HCT116 (cell line): ENCODE results near the gene SETD1A. TPM values are rescaled to one million over a fixed set of nuclear protein-coding genes. Genes with fewer than 3 reads are reported as not detected.

ENCODE experiments used
- ATAC-seq: fragments of 200-7000 bp; cut with Tn5 transposase; 2 replicates; pipeline ENCODE4 v1.9.1; 2020; ENCODE audit warnings: mild to moderate bottlenecking, moderate library complexity
- BruUV-seq: library from RNA; stranded (reverse); fragments of 400-500 nt; replicated peaks from 2 replicates; lab custom pipeline; 2021; lab: Mats Ljungman, UMichigan
- CTCF ChIA-PET: fragments of 300-600 bp; sonication (Branson Sonifier 250); formaldehyde crosslinking; loops from one replicate; lab custom pipeline; 2021; ENCODE audit warnings: antibody characterized with exemption; lab: Charles Lee
- POLR2A ChIA-PET: fragments of 300-600, 350-600 bp; sonication (Branson Sonifier 250); formaldehyde crosslinking; loops from one replicate; lab custom pipeline; 2021; ENCODE audit warnings: antibody characterized with exemption; lab: Charles Lee
- RAD21 ChIA-PET, 2 experiments: fragments of 300-600 bp; sonication (Branson Sonifier 250); formaldehyde crosslinking; loops; one replicate each; lab custom pipeline; 2023; ENCODE audit warnings: low total read pairs in 2 of 2; ENCODE audit not compliant: uncharacterized antibody in 2 of 2, unreplicated experiment in 2 of 2, low non-redundant PET in 1 of 2; lab: Charles Lee
- DNase-seq: peaks from one replicate; pipeline ENCODE4 v3.0.0-alpha.2; 2010; ENCODE audit warnings: low read depth, low spot score
- H2AFZ ChIP-seq: fragments of 200-600 bp; shearing (Covaris generic), sonication (generic); 2 replicates; pipeline ENCODE4 v1.6.1; 2017; ENCODE audit warnings: low read depth, mixed run types, mixed read lengths, antibody characterized with exemption, low read length; ENCODE audit not compliant: poor library complexity, severe bottlenecking
- H3K27ac ChIP-seq: 2 replicates; pipeline ENCODE4 v1.5.1; 2012; ENCODE audit warnings: low read depth, low read length
- H3K27me3 ChIP-seq: fragments of 200-600 bp; sonication (generic); 2 replicates; pipeline ENCODE4 v1.6.1; 2016; ENCODE audit warnings: mixed run types, low read length, mixed read lengths; ENCODE audit not compliant: insufficient read depth
- H3K36me3 ChIP-seq, 2 experiments: fragments of 200-500 bp in 1 of 2; fragments of 200-600 bp in 1 of 2; sonication (Bioruptor generic) in 1 of 2; sonication (generic) in 1 of 2; 2 replicates each; pipeline versions ENCODE4 v1.5.1 to v1.6.1; 2014 to 2016; ENCODE audit warnings: low read length in 2 of 2, inconsistent platforms in 1 of 2, mixed read lengths in 1 of 2, mixed run types in 1 of 2; ENCODE audit not compliant: insufficient read depth in 2 of 2, control insufficient read depth in 1 of 2
- H3K4me1 ChIP-seq, 2 experiments: fragments of 200-600 bp in 1 of 2; sonication (generic) in 1 of 2; 2 replicates each; pipeline versions ENCODE4 v1.5.1 to v1.6.1; 2012 to 2017; ENCODE audit warnings: low read length in 2 of 2, inconsistent platforms in 1 of 2, mild to moderate bottlenecking in 1 of 2, mixed read lengths in 1 of 2, mixed run types in 1 of 2, moderate library complexity in 1 of 2; ENCODE audit not compliant: insufficient read depth in 2 of 2, control insufficient read depth in 1 of 2
- H3K4me2 ChIP-seq: fragments of 200-600 bp; sonication (generic); 2 replicates; pipeline ENCODE4 v1.6.1; 2017; ENCODE audit warnings: mixed run types, low read length, mixed read lengths
- H3K4me3 ChIP-seq, 2 experiments: fragments of 200-600 bp in 1 of 2; sonication (generic) in 1 of 2; replicated peaks in 1 of 2; 2 replicates each; pipeline ENCODE4 v1.5.1; 2011 to 2016; ENCODE audit warnings: low read length in 2 of 2, control low read depth in 1 of 2, low read depth in 1 of 2, mild to moderate bottlenecking in 1 of 2, mixed read lengths in 1 of 2, mixed run types in 1 of 2
- H3K79me2 ChIP-seq: fragments of 200-600 bp; sonication (generic); 2 replicates; pipeline ENCODE4 v1.6.1; 2017; ENCODE audit warnings: mild to moderate bottlenecking, mixed run types, low read length, moderate library complexity, mixed read lengths; ENCODE audit not compliant: insufficient read depth
- H3K9ac ChIP-seq: fragments of 200-600 bp; sonication (generic); 2 replicates; pipeline ENCODE4 v1.6.1; 2016; ENCODE audit warnings: low read length, mixed read lengths
- H3K9me2 ChIP-seq: fragments of 200-600 bp; sonication (generic), shearing (Covaris generic); 2 replicates; pipeline ENCODE4 v1.6.1; 2017; ENCODE audit warnings: mixed run types, mild to moderate bottlenecking, moderate library complexity; ENCODE audit not compliant: insufficient read depth
- H3K9me3 ChIP-seq, 2 experiments: fragments of 200-500 bp in 1 of 2; fragments of 200-600 bp in 1 of 2; sonication (Bioruptor generic) in 1 of 2; sonication (generic) in 1 of 2; 2 replicates each; pipeline ENCODE4 v1.6.1; 2014 to 2017; ENCODE audit warnings: low read length in 2 of 2, mixed read lengths in 2 of 2, inconsistent platforms in 1 of 2, low read depth in 1 of 2, mild to moderate bottlenecking in 1 of 2, mixed run types in 1 of 2, moderate library complexity in 1 of 2; ENCODE audit not compliant: control insufficient read depth in 1 of 2, insufficient read depth in 1 of 2
- H4K20me1 ChIP-seq: fragments of 200-600 bp; sonication (generic), shearing (Covaris generic); 2 replicates; pipeline ENCODE4 v1.6.1; 2017; ENCODE audit warnings: mixed run types, mild to moderate bottlenecking, moderate library complexity; ENCODE audit not compliant: insufficient read depth
- CEBPB ChIP-seq: IDR thresholded peaks from 2 replicates; pipeline ENCODE4 v1.6.1; 2012; ENCODE audit warnings: low read depth
- EGR1 ChIP-seq: IDR thresholded peaks from 2 replicates; pipeline ENCODE4 v1.6.1; 2012; ENCODE audit warnings: low read depth
- ELF1 ChIP-seq: IDR thresholded peaks from 2 replicates; pipeline ENCODE4 v1.6.1; 2012; ENCODE audit warnings: low read depth, borderline replicate concordance
- FOSL1 ChIP-seq: IDR thresholded peaks from 2 replicates; pipeline ENCODE4 v1.6.1; 2012; ENCODE audit warnings: low read depth
- JUND ChIP-seq: IDR thresholded peaks from 2 replicates; pipeline ENCODE4 v1.6.1; 2012
- POLR2A ChIP-seq: IDR thresholded peaks from 2 replicates; pipeline ENCODE4 v1.7.0; 2011; ENCODE audit warnings: borderline replicate concordance; ENCODE audit not compliant: insufficient read depth, insufficient read length; ENCODE audit errors: extremely low read depth
- RAD21 ChIP-seq: IDR thresholded peaks from 2 replicates; pipeline ENCODE4 v1.6.1; 2012; ENCODE audit warnings: low read depth, mild to moderate bottlenecking
- SIN3A ChIP-seq: IDR thresholded peaks from 2 replicates; pipeline ENCODE4 v1.6.1; 2012; ENCODE audit warnings: low read depth
- SP1 ChIP-seq: IDR thresholded peaks from 2 replicates; pipeline ENCODE4 v1.6.1; 2012; ENCODE audit warnings: low read depth
- SRF ChIP-seq: IDR thresholded peaks from 2 replicates; pipeline ENCODE4 v1.6.1; 2012; ENCODE audit warnings: low read depth
- YY1 ChIP-seq: IDR thresholded peaks from 2 replicates; pipeline ENCODE4 v1.6.1; 2011; ENCODE audit warnings: low read length, low read depth, moderate library complexity, mild to moderate bottlenecking; ENCODE audit not compliant: insufficient replicate concordance; ENCODE audit errors: extremely low read depth
- intact Hi-C: fragments of 100-400 bp; cut with micrococcal nuclease; formaldehyde crosslinking; loops from 2 replicates; pipeline ENCODE4 v1.10.0; 2022
- total RNA-seq: library from RNA; stranded (reverse); gene quantifications from one replicate; pipeline ENCODE4 v1.2.1, GENCODE V29; 2021; ENCODE audit not compliant: unreplicated experiment
- TF ChIP-seq, protein P1 (sequence below): IDR thresholded peaks from 2 replicates; pipeline ENCODE4 v1.6.1; 2012
- TF ChIP-seq, protein P2 (sequence below): IDR thresholded peaks from 2 replicates; pipeline ENCODE4 v1.6.1; 2012; ENCODE audit warnings: low read depth
- TF ChIP-seq, protein P3 (sequence below), 3 experiments: fragments of 200-600 bp in 1 of 3; sonication (generic) in 1 of 3; IDR thresholded peaks in 2 of 3; conservative IDR thresholded peaks in 1 of 3; 2 replicates each; pipeline ENCODE4 v1.5.1; 2012 to 2017; ENCODE audit warnings: low read depth in 2 of 3, low read length in 2 of 3, antibody characterized with exemption in 1 of 3, borderline replicate concordance in 1 of 3, control low read depth in 1 of 3, mild to moderate bottlenecking in 1 of 3, mixed read lengths in 1 of 3, mixed run types in 1 of 3, moderate library complexity in 1 of 3; ENCODE audit not compliant: insufficient read depth in 1 of 3

The SETD1A gene
- total RNA-seq, 1 experiment from 2014 or later, result 26.9 TPM

DNA sequence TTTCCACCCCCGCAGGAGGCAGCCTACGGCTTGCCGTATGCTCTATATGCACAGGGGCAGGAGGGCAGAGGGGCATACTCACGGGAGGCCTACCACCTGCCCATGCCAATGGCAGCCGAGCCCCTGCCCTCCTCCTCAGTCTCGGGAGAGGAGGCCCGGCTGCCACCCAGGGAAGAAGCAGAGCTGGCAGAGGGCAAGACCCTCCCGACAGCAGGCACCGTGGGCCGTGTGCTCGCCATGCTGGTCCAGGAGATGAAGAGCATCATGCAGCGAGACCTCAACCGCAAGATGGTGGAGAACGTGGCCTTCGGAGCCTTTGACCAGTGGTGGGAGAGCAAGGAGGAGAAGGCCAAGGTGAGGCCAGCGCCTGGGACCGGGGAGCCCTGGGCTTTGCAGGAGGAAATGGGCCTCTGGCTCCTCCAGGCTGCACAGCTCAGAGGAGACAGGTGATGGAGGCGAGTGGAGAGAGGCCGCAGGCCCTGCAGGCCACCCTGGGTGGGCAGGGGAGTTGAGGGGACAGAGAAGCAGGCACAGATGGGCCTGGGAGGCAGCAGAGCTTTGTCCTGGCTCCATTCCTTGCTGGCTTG, 8.6 kb downstream of the SETD1A start:
- no TSS peak for BruUV-seq
- ChIA-PET CTCF (interaction anchor here (0.9 kb wide), 1 partner anchor 19 kb away, joined by 3 read pairs; the partner anchor contains the start of gene HSD3B7), POLR2A (no interaction called here), RAD21 (no interaction called here)
- no peak overlapping the region for H2AFZ ChIP-seq
- H3K27ac ChIP-seq, result no peak overlapping the region
- H3K27me3 ChIP-seq, result no peaks in the 10 kb centered on the region
- H3K4me1 ChIP-seq, result no peaks in the 10 kb centered on the region
- H3K9ac ChIP-seq, result no peak overlapping the region
- H4K20me1 ChIP-seq, result no peaks in the 10 kb centered on the region
- intact Hi-C loops, result no loop called here
- H3K79me2 ChIP-seq, result peaks cover 2% of the 10 kb centered on the region; the same call in 1 of the 2 replicates
- H3K36me3 ChIP-seq, result peaks cover 54 to 62% of the 10 kb centered on the region in 2 experiments
- no peak overlapping the region for H3K4me2 ChIP-seq
- no peak for TF ChIP-seq SP1
- no peak overlapping the region for H3K4me3 ChIP-seq
- no peaks in the 10 kb centered on the region for H3K9me2 ChIP-seq
- ATAC-seq (no peak), DNase-seq (no peak)
- H3K9me3 ChIP-seq, result no peaks in the 10 kb centered on the region

DNA sequence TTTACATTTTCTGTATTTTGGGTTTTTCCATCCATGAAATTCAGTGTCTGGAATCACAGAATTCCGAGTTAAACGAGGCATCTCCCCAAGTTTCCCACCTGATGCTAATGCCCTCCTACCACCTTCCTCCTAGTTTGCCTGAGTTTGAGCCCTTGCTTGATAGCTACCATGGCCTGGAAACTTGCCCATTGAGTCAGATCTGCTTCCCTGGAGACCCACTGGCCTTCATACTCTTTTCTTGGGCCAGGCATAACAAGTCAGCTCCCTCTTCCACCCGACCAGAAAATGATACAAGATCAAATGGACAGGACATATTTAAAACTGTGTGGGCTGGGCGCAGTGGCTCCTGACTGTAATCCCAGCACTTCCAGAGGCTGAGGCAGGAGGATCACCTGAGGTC, 10.2 kb downstream of the SETD1A start:
- BruUV-seq, result no TSS peak
- RAD21 ChIA-PET, result no interaction called here

More for the DNA sequence above, 10.2 kb downstream of the SETD1A start:
- no peaks in the 10 kb centered on the region; the same call in 1 of the 2 replicates for H3K79me2 ChIP-seq
- H3K9me3 ChIP-seq, result no peaks in the 10 kb centered on the region
- H3K27me3 ChIP-seq, result no peaks in the 10 kb centered on the region
- intact Hi-C loops, result no loop called here
- H2AFZ ChIP-seq, result no peak overlapping the region
- ChIA-PET CTCF (no interaction called here), POLR2A (no interaction called here)
- no peaks in the 10 kb centered on the region for H4K20me1 ChIP-seq
- H3K9ac ChIP-seq, result no peak overlapping the region
- H3K36me3 ChIP-seq, result peaks cover 54 to 55% of the 10 kb centered on the region in 2 experiments
- no peak overlapping the region for H3K4me3 ChIP-seq
- H3K9me2 ChIP-seq, result no peaks in the 10 kb centered on the region
- H3K4me1 ChIP-seq, result no peaks in the 10 kb centered on the region
- DNase-seq, result no peak
- TF ChIP-seq, protein P1, sequence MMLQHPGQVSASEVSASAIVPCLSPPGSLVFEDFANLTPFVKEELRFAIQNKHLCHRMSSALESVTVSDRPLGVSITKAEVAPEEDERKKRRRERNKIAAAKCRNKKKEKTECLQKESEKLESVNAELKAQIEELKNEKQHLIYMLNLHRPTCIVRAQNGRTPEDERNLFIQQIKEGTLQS, result no peak
- TF ChIP-seq SP1, result no peak
- TF ChIP-seq, protein P2, sequence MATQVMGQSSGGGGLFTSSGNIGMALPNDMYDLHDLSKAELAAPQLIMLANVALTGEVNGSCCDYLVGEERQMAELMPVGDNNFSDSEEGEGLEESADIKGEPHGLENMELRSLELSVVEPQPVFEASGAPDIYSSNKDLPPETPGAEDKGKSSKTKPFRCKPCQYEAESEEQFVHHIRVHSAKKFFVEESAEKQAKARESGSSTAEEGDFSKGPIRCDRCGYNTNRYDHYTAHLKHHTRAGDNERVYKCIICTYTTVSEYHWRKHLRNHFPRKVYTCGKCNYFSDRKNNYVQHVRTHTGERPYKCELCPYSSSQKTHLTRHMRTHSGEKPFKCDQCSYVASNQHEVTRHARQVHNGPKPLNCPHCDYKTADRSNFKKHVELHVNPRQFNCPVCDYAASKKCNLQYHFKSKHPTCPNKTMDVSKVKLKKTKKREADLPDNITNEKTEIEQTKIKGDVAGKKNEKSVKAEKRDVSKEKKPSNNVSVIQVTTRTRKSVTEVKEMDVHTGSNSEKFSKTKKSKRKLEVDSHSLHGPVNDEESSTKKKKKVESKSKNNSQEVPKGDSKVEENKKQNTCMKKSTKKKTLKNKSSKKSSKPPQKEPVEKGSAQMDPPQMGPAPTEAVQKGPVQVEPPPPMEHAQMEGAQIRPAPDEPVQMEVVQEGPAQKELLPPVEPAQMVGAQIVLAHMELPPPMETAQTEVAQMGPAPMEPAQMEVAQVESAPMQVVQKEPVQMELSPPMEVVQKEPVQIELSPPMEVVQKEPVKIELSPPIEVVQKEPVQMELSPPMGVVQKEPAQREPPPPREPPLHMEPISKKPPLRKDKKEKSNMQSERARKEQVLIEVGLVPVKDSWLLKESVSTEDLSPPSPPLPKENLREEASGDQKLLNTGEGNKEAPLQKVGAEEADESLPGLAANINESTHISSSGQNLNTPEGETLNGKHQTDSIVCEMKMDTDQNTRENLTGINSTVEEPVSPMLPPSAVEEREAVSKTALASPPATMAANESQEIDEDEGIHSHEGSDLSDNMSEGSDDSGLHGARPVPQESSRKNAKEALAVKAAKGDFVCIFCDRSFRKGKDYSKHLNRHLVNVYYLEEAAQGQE, result no peak
- no peak for TF ChIP-seq ELF1
- TF ChIP-seq YY1, result no peak
- TF ChIP-seq JUND, result no peak
- TF ChIP-seq, protein P3, sequence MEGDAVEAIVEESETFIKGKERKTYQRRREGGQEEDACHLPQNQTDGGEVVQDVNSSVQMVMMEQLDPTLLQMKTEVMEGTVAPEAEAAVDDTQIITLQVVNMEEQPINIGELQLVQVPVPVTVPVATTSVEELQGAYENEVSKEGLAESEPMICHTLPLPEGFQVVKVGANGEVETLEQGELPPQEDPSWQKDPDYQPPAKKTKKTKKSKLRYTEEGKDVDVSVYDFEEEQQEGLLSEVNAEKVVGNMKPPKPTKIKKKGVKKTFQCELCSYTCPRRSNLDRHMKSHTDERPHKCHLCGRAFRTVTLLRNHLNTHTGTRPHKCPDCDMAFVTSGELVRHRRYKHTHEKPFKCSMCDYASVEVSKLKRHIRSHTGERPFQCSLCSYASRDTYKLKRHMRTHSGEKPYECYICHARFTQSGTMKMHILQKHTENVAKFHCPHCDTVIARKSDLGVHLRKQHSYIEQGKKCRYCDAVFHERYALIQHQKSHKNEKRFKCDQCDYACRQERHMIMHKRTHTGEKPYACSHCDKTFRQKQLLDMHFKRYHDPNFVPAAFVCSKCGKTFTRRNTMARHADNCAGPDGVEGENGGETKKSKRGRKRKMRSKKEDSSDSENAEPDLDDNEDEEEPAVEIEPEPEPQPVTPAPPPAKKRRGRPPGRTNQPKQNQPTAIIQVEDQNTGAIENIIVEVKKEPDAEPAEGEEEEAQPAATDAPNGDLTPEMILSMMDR (IDR thresholded peaks at IDR 0.05 in 2 of 3, conservative IDR thresholded peaks at IDR 0.05 in 1 of 3; ENCODE audit: borderline replicate concordance in 1 of 3, insufficient read depth in 1 of 3, low read depth in 2 of 3, low read length in 2 of 3), result no peak
- TF ChIP-seq RAD21, result no peak
- no peak for TF ChIP-seq CEBPB
- no peak for TF ChIP-seq SRF
- TF ChIP-seq FOSL1, result no peak
- TF ChIP-seq SIN3A, result no peak
- TF ChIP-seq EGR1, result no peak
- TF ChIP-seq POLR2A, result no peak
- TF ChIP-seq, all 23 proteins: peak for 0
- Histone ChIP-seq H3K4me2 (no peak overlapping the region), H3K27ac (no peak overlapping the region)
- ATAC-seq, result no peak
